Smooth muscle cell of the brain vasculature (primary cell): ENCODE results near the gene CEP44.
"Not testable (repeated sequence)": the region's sequence is repeated elsewhere in the genome, so short reads cannot be mapped to it uniquely, and the experiment has no call there.

Source experiments
- DNase-seq: peaks from one replicate; pipeline ENCODE4 v3.0.0-alpha.2; 2012; ENCODE audit warnings: low read depth, low spot score

CEP44 gene

GRCh38 chr4:174320494-174321199, 36.9 kb downstream of the CEP44 start:
- DNase-seq, result no peak

GRCh38 chr4:174324236-174324635, 40.5 kb downstream of the CEP44 start:
- no peak for DNase-seq

GRCh38 chr4:174324725-174325124, 41.0 kb downstream of the CEP44 start:
- no peak for DNase-seq

- no peak for DNase-seq
These were observed 49.2 kb downstream of the CEP44 start for GRCh38 chr4:174332741-174333493.

- DNase-seq, result no peak
These were observed 50.9 kb downstream of the CEP44 start for GRCh38 chr4:174334628-174335027.

GRCh38 chr4:174340714-174341113, 57.0 kb downstream of the CEP44 start:
- DNase-seq, result no peak

- no peak for DNase-seq
These were observed 65.4 kb downstream of the CEP44 start for GRCh38 chr4:174349156-174349555.

GRCh38 chr4:174352061-174352819, 68.5 kb downstream of the CEP44 start:
- DNase-seq, result no peak

GRCh38 chr4:174357321-174357720, 73.6 kb downstream of the CEP44 start:
- DNase-seq, result no peak

- DNase-seq, result no peak
These were observed 74.7 kb downstream of the CEP44 start for GRCh38 chr4:174358410-174358809.

GRCh38 chr4:174358829-174359228, 75.1 kb downstream of the CEP44 start:
- DNase-seq, result peak; percentile 10

GRCh38 chr4:174362340-174362739, 78.6 kb downstream of the CEP44 start:
- no peak for DNase-seq

- not testable (repeated sequence) for DNase-seq
These were observed 80.1 kb downstream of the CEP44 start for GRCh38 chr4:174363782-174364181.

GRCh38 chr4:174365018-174365587, 81.4 kb downstream of the CEP44 start:
- no peak for DNase-seq

- DNase-seq, result no peak
These were observed 86.3 kb downstream of the CEP44 start for GRCh38 chr4:174369985-174370384.

- no peak for DNase-seq
These were observed 90.1 kb downstream of the CEP44 start for GRCh38 chr4:174373821-174374220.

- no peak for DNase-seq
These were observed 91.7 kb downstream of the CEP44 start for GRCh38 chr4:174375422-174375821.

GRCh38 chr4:174377613-174378012, 93.9 kb downstream of the CEP44 start:
- DNase-seq, result no peak

GRCh38 chr4:174378951-174379350, 95.2 kb downstream of the CEP44 start:
- DNase-seq, result no peak

GRCh38 chr4:174380206-174380605, 96.5 kb downstream of the CEP44 start:
- not testable (repeated sequence) for DNase-seq

- no peak for DNase-seq
These were observed 97.2 kb downstream of the CEP44 start for GRCh38 chr4:174380699-174381439.
